BE2C (cell line): ENCODE data around the gene TENM4.

ENCODE experiments used
- DNase-seq: peaks from one replicate; pipeline ENCODE4 v3.0.0-alpha.2; 2020
- H3K27me3 ChIP-seq: fragments of 250-450 bp; sonication (Bioruptor Pico); 2 replicates; pipeline ENCODE4 v1.5.1; 2020; ENCODE audit warnings: mild to moderate bottlenecking
- H3K36me3 ChIP-seq: fragments of 250-450 bp; sonication (Bioruptor Pico); 2 replicates; pipeline ENCODE4 v1.5.1; 2020; ENCODE audit warnings: mild to moderate bottlenecking
- H3K4me1 ChIP-seq: fragments of 250-450 bp; sonication (Bioruptor Pico); 2 replicates; pipeline ENCODE4 v1.5.1; 2020
- H3K4me3 ChIP-seq: 2 replicates; pipeline ENCODE4 v1.5.1; 2011; ENCODE audit warnings: low read depth, low read length
- H3K9me3 ChIP-seq: fragments of 250-450 bp; sonication (Bioruptor Pico); 2 replicates; pipeline ENCODE4 v1.5.1; 2020
- CTCF ChIP-seq: IDR thresholded peaks from 2 replicates; pipeline ENCODE4 v1.5.1; 2012; ENCODE audit warnings: mild to moderate bottlenecking, low read depth, low read length

Gene TENM4

GRCh38 chr11:79236541-79236971 lies 204.3 kb downstream of the TENM4 start:
- Histone ChIP-seq H3K4me1 (no peaks in the 10 kb centered on the region; the same call in 1 of the 2 replicates), H3K4me3 (no peak overlapping the region), H3K36me3 (no peaks in the 10 kb centered on the region), H3K9me3 (no peaks in the 10 kb centered on the region), H3K27me3 (no peaks in the 10 kb centered on the region)
- DNase-seq: no peak
- TF ChIP-seq CTCF: no peak

- H3K36me3 ChIP-seq: no peaks in the 10 kb centered on the region
- H3K4me3 ChIP-seq: no peak overlapping the region
- H3K4me1 ChIP-seq: no peaks in the 10 kb centered on the region; the same call in 1 of the 2 replicates
- H3K9me3 ChIP-seq: no peaks in the 10 kb centered on the region
- no peak for TF ChIP-seq CTCF
- DNase-seq: no peak
- no peaks in the 10 kb centered on the region for H3K27me3 ChIP-seq
Observed at GRCh38 chr11:79235696-79236095, 205.1 kb downstream of the TENM4 start.

- Histone ChIP-seq H3K4me3 (no peak overlapping the region), H3K36me3 (no peaks in the 10 kb centered on the region), H3K27me3 (no peaks in the 10 kb centered on the region), H3K4me1 (no peaks in the 10 kb centered on the region), H3K9me3 (no peaks in the 10 kb centered on the region)
- DNase-seq: no peak
- TF ChIP-seq CTCF: no peak
Observed at GRCh38 chr11:79232346-79232745, 208.5 kb downstream of the TENM4 start.

- Histone ChIP-seq H3K27me3 (no peaks in the 10 kb centered on the region), H3K36me3 (no peaks in the 10 kb centered on the region), H3K9me3 (no peaks in the 10 kb centered on the region), H3K4me1 (no peaks in the 10 kb centered on the region), H3K4me3 (no peak overlapping the region)
- no peak for DNase-seq
- no peak for TF ChIP-seq CTCF
Observed at GRCh38 chr11:79229047-79229446, 211.8 kb downstream of the TENM4 start.

GRCh38 chr11:79227767-79228755 lies 212.8 kb downstream of the TENM4 start:
- Histone ChIP-seq H3K36me3 (no peaks in the 10 kb centered on the region), H3K4me3 (no peak overlapping the region), H3K4me1 (no peaks in the 10 kb centered on the region), H3K27me3 (no peaks in the 10 kb centered on the region), H3K9me3 (no peaks in the 10 kb centered on the region)
- TF ChIP-seq CTCF: no peak
- no peak for DNase-seq

- H3K4me1 ChIP-seq: no peaks in the 10 kb centered on the region
- no peaks in the 10 kb centered on the region for H3K27me3 ChIP-seq
- H3K36me3 ChIP-seq: no peaks in the 10 kb centered on the region
- no peak for DNase-seq
- peaks cover 2% of the 10 kb centered on the region; the same call in 1 of the 2 replicates for H3K9me3 ChIP-seq
- no peak overlapping the region for H3K4me3 ChIP-seq
- no peak for TF ChIP-seq CTCF
Observed at GRCh38 chr11:79227308-79227707, 213.5 kb downstream of the TENM4 start.
